ENCODE measurements around the gene SMAD6.
A peak's percentile ranks its signal among the peaks of the same experiment; 100 is the strongest.
"Not testable (repeated sequence)": the region's sequence is repeated elsewhere in the genome, so short reads cannot be mapped to it uniquely, and the experiment has no call there.

The SMAD6 gene

DNA sequence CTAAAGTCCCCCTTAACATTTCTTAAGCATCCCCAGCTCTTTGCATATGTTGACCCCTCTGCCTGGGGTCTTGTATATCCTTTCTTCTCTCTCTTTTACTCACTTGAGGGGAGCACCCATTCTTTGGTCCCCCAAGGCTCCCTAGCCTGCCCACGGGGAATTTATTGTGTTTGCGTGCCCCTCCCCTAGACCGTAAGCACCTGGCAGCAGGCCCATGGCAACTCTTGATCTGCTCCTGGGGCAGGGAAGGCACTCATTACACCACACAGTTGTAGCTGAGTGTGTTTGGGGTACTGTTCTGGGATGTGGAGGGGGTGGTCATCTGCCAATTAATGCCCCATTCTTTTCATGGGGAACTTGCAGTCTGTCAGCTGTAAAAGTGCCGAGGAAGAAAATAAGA, 27.3 kb upstream of the SMAD6 start:
- no peak for DNase-seq (ENCODE audit: low read depth, low spot score)
- H3K27ac ChIP-seq: no peak overlapping the region

DNA sequence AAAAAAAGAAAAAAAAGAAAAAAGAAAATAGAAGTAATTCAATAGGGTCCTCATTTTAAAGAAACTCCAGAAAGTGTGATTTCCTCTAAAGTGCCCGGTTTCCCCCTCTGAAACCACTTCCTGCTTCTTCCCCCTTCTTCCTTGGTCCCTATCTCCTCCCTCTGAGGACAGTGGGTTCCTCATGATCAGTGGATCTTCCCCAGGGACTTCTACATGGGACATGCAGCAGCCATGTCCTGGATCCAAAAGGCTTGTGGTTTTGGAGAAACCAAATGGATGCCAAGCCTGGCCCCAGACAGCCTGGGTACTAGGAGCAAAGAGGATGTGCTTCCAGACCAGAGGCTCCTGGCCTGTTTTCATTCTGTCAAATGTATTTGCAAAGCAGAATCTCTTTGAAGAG, 26.6 kb upstream of the SMAD6 start:
- DNase-seq (ENCODE audit: low read depth, low spot score): no peak
- H3K27ac ChIP-seq: no peak overlapping the region

DNA sequence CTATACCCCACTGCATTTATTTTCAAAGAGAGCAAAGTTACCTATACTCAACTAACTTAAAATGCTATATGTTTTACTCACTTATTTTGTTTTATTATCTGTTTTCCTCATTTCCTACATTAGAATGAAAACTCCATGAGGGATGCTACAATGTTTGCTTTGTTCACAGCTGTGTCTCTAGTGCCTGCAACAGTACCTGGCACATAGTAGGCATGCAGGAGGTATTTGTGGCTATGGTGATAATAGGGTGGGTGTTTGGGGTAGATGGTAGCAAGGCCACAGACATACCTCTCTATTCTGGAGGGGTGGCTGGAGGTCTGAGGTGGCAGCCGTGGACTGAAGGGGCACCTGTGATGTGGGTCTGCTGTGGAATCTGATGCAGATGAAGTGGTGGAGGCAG, 24.7 kb upstream of the SMAD6 start:
- H3K27ac ChIP-seq: no peak overlapping the region
- DNase-seq (ENCODE audit: low read depth, low spot score): no peak

DNA sequence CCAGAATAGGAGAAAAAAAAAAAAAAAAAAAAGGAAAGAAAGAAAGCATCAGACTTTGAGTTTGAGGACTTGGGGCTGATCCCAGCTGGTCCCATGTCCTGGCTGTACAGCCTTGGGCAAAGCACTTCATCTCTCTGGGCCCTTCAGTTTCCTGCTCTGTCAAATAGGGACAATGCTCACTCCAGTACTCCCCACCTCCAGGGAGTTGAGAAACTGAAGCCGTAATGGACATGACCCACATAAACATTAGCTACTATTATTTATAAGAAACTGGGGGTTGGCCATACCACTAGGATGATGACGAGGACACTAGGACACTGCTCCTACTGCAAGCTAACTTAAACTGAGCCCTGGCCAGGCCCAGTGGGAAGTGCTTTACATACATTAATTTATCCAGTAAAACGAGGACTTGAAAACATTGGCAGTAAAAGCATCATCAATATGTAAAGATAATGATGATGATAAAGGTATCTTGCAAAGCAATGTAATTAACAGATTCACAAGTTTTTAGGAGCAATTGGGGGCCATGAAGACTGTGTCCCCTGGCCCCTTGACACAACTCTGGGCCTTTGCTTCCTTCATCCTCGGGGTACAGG, 22.9 kb upstream of the SMAD6 start:
- no peak for DNase-seq (ENCODE audit: low read depth, low spot score)
- H3K27ac ChIP-seq: no peak overlapping the region

DNA sequence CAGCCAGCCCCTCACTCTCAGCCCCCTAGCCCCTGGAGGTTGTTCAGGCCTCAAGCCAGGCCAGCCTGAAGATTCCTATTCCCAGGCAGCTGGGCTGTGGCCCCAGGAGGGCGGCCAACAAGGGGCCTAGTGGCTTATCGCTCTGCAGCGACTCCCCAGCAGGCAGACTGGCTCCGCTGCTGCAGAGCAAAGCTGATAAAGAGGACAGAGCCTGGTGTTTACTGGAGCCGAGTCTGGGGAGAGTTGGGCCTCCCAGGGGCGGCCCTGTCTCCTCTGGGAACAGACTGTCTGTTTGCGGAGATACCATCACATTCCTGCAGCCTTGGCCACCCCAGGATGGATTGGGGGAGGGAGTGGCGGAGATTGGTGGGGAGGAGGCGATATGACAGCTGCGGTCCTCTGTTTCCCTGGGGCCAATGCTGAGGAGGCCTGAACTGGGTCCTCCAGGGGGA, 22.4 kb upstream of the SMAD6 start:
- no peak overlapping the region for H3K27ac ChIP-seq
- DNase-seq (ENCODE audit: low read depth, low spot score): no peak

DNA sequence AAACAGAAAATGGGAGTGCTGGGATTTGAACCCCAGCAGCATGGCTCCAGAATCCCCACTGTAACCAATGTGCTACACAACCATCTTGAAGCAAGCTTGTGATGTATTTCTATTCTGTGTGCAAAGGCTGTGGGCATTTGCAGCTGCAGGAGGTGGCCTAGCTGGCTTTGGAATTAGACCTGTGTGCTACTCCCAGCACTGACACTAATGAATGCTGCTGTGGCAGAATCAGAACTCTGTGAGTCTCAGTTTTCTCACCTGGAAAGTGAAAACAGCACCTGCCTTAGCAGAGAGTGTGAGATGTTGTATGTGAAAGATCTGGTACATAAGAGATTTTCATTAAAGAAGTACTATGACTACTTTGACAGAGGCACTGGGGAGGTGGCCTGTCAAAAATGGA, 21.5 kb upstream of the SMAD6 start:
- no peak overlapping the region for H3K27ac ChIP-seq
- DNase-seq (ENCODE audit: low read depth, low spot score): no peak

DNA sequence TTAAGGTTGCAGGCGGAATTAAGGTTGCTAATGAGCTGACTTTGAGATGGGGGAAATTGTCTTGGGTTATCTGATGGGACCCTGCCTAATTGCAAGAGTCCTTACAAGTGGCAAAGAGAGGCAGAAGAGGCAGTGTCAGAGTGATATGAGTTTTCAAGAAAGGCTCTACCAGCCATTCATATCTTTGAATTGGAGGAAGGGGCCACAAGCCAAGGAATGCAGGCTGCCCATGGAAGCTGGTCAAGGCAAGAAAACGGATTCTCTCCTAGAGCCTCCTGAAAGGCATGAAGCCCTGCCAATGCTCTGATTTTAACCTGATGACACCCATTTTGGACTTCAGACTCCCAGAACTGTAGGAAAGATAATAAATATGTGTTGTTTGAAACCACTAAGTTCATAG, 20.6 kb upstream of the SMAD6 start:
- H3K27ac ChIP-seq: no peak overlapping the region
- DNase-seq (ENCODE audit: low read depth, low spot score): no peak

DNA sequence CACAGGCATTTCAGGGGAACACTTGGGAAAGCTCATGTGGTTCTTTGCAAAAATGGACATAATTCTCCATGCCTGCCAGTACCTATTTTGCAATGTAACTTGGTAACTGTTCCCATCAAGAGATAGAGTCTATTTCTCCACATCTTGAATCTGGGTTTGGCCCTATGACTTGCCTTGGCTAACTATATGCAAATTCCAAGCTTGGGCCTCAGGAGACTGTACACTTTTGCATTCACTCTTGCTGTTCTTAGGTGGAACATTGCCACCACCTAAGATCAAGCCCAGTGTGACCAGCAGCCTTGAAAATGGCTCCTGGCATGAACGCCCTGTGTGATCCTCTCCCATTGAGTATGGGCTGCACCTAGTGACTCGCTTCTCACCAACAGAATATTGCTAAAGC, 19.8 kb upstream of the SMAD6 start:
- DNase-seq (ENCODE audit: low read depth, low spot score): no peak
- H3K27ac ChIP-seq: no peak overlapping the region

DNA sequence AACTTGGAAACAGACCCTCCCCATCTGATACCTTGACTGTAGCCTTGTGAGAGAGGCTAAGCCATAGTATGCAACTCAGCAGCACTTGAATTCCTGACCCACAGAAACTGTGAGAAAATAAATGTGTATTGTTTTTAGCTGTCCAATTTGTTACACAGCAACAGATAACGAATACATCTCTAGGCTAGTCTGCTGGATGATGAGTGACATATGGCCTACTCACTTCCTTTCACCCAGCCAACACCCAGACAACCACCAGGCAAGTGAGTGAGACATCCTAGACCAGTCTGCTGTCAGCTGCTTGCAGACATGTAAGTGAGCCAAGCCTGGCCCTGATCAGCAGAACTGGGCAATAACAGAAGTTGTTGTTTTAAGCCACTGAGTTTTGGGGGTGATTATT, 19.2 kb upstream of the SMAD6 start:
- H3K27ac ChIP-seq: peak overlapping the region; percentile 23
- no peak for DNase-seq (ENCODE audit: low read depth, low spot score)

DNA sequence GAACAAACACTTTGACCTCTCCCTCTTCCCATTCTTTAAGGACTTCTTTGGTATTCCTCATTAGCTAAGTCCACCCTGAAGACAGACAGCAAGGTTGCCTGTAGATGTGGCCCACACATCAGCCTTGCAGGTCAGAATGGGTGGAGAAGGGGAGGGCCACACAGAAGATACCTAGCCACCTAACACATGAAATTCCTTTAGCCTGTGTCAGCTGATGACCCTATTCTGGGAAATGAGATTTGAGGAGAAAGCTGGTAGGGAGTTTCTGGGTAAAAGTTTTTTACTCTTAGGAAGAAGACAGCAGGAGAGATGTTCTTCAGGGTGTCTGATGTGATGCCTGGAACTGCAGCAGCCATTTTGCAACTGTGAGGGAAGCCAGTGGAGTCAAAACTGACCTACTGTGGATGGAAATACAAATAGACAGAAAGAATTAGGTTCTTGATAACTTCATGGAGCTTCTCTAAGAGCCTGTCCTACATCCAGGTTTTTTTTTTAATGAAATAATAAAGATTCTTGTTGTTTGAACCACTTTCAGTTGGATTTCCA, 17.8 kb upstream of the SMAD6 start:
- no peak for DNase-seq (ENCODE audit: low read depth, low spot score)
- no peak overlapping the region for H3K27ac ChIP-seq

DNA sequence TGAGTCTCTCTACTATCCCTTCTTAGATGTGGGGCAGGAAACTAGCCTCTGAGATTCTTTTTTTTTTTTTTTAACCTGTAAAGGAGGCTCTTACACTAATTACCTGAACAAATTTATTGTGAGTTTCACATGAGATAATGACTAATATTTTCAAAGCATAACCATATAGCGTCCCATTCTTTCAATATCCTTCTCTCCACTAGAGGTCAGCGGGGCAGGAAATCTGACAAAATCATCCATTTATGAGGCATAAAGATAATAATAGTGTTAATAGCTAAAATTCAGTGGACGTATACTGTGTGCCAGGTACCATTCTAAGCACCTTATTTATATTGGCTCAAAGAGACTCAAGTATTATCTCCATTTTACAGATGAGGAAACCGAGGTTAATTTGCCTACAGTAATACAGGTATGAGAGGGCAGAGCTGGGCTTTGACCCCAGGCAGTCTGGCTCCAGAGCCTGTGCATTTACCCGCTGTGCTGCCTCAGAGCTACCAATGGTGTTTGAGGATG, 16.3 kb upstream of the SMAD6 start:
- no peak for DNase-seq (ENCODE audit: low read depth, low spot score)
- no peak overlapping the region for H3K27ac ChIP-seq

DNA sequence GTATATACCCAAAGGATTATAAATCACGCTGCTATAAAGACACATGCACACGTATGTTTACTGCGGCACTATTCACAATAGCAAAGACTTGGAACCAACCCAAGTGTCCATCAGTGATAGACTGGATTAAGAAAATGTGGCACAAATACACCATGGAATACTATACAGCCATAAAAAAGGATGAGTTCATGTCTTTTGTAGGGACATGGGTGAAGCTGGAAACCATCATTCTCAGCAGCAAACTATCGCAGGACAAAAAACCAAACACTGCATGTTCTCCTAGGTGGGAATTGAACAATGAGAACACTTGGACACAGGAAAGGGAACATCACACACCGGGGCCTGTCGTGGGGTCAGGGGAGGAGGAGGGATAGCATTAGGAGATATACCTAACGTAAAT, 11.1 kb upstream of the SMAD6 start:
- not testable (repeated sequence) for H3K27ac ChIP-seq; DNase-seq (ENCODE audit: low read depth, low spot score)

DNA sequence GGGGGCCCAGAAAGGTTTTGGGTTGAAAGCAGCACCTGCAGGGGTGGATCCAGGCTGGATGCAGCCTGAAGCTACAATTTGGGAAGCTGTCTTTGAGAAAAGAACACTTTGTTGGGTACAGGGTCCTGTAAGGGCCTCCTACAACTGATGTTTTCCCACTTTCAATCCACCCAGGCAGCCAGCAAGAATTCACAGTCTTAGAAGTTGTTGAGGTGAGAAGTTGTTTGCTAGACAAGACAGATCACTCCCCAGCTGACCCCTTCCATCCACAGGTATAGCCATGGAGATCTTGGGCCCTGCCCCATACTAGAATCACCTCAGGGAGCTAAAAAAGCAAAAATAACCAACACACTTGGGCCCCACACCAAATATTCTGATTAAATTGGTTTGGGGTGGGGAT, 10.3 kb upstream of the SMAD6 start:
- no peak overlapping the region for H3K27ac ChIP-seq

DNA sequence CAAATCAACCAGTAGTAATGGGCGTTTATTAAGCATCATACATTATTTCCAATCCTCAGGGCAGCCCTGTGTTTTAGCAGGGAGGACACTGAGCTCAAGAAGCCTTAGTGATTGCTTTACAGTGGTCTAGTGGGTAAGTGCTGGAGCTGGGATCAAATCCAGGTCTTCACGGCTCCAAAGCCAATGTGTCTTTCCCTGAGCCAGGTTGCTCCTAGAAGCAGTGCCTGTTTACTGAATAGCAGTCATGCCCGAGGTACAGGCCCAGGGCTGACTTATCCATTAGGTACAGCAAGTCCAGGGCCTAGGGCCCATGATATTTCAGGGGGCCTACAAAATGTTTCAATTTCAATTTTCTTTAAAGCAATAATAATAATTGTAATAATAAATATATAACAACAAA, 9.6 kb upstream of the SMAD6 start:
- DNase-seq (ENCODE audit: low read depth, low spot score): no peak
- H3K27ac ChIP-seq: no peak overlapping the region

More for the DNA sequence above, 10.3 kb upstream of the SMAD6 start:
- DNase-seq (ENCODE audit: low read depth, low spot score): no peak

DNA sequence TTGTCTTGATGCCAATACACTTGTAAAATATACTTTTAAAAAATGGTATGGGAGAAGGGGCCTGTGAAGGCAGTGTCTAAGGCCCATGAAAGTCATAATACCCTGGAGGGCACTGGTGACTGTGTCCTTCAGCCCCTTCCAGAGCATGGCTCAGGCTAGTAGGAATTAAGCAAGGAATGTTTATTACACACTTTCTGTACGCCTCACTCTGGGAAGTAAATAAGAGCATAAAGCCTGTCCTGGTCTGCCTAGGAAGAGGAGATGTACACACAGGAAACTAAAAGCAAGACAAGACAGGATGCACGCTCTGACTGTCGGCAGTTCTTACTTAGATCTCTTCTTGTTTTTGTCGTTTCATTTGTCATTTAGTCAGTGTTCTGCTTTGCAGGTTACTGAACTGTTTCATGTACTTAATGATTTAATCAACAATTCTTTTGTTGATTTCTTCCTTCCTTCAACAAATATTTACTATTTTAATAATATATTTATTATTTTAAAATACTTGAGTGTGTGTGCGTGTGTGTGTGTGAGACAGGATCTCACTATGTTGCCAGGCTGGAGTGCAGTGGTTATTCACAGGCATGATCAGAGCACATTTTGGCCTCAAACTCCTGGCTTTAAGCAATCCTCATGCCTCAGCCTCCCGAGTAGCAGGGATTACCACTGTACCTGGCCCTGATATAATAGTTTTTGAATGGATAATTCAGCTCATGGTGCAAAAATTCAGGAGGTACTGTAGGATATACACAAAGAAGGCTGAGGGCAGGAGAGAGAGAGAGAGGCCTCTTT, 9.0 kb upstream of the SMAD6 start:
- DNase-seq (ENCODE audit: low read depth, low spot score): no peak

DNA sequence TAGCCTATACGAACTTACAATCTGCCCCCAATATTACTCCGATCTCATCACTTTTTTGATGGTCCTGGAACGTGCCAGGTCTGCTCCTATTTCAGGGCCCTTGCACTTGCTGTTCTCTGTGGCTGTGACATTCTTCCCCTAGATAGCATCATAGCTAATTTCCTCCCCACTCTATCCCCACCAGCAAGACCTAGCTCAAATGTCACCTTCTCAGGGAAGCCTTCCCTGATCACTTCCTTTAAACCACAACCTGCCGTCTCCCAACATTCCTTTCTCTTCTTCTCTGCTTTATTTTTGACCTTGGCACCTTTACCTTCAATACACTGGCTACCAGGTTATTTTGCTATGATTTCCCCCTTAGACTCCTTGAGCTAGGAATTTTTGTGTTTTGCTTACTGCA, 5.3 kb upstream of the SMAD6 start:
- DNase-seq (ENCODE audit: low read depth, low spot score): no peak

More for the DNA sequence above, 9.0 kb upstream of the SMAD6 start:
- H3K27ac ChIP-seq: no peak overlapping the region

DNA sequence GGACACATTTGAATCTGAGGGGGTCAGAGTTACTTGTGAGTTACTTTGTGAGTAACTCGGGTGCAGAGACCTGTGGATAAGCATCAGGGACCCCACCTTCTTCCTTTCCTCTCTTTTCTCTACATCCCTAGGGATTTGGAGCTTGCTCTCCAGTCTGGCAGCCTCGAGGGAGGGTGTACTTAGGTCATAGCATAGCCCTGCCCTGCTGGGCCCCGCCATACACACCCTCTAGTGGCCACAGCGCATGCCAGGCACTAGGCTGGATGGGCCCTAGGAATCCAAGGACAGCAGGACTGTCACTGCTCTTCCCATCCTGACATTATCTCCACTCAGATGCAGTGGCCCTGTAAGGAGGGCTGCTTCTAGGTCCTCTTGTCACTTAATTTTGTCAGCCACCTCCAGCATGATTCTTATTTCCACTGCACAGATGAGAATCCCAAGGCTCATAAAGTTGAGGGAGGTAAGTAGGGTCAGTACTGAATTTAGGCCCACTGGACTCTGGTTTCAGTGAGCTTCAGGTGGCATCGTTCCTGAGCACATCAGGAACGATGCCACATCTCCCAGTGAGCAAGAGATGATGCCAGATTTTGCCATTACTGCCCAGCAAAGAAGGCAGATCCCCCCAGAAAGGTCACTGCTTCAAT, 3.6 kb upstream of the SMAD6 start:
- H3K27ac ChIP-seq: no peak overlapping the region
- no peak for DNase-seq (ENCODE audit: low read depth, low spot score)

More for the DNA sequence above, 5.3 kb upstream of the SMAD6 start:
- H3K27ac ChIP-seq: no peak overlapping the region

DNA sequence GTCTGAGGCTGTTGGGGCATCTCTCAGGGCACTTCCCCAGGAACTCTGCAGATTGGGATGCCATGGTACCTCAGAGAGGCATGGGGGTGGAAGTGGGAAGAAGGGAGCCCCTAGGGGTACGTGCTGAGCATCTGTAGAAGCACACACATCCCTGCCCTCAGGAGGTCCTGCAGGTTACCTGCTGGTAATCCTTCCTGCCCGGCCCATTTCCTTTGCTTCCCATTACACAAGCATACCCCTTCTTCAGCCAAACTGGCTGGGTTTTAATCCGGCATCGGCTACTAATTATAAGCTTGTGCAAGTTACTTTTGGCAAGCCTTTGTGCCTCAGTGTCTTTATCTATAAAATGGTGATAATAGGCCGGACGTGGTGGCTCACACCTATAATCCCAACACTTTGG, 3.1 kb upstream of the SMAD6 start:
- no peak overlapping the region for H3K27ac ChIP-seq
- DNase-seq (ENCODE audit: low read depth, low spot score): no peak

DNA sequence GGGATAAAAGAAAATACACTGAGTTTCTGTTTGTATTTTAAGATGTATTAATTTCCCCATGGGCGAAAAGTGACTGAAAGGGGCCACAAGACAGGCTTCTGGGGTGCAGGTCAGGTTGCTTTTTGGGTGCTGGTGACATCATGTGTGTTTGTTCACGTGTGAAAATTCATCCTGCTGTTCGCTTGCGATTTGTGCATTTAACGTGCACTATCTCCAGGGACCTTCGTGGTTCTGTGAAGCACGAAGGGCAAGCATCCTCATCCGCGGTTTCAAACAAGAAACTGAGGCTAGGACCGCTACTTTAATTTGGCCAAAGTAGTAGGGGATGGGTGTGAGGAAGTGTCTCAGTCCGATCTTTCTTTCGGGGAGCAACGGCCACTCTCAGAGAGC, 1.6 kb upstream of the SMAD6 start:
- no peak overlapping the region for H3K27ac ChIP-seq
- no peak for DNase-seq (ENCODE audit: low read depth, low spot score)

DNA sequence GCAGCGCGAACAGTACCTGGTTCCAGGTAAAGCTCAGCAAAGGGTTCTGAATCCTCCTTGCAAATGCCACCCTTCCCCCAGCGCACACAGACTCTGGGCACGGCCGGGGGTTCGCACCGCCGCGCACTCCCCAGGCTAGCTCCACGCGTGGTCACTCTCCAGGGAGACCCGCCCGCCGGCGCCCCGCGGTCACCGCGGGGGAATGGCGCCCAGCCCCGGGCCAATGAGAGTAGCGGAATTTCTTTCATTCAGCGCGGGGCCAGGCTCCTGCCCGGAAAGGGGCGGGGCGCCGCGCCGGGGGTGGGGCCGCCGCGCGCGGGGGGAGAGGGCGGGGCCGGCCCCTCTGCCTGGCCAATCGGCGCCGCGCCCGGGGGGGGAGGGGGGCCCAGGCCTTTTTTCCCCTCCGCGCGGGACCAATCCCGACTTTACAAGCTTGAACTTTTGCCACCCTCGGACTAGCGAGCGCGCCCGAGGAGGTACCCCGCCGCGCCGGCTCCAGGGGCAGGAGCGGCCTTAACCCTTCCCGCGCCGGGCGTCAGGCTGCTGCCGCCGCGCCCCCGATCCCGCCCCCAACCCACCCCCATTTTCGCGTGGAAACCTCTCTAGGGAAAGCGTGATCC, 1.1 kb upstream of the SMAD6 start:
- DNase-seq (ENCODE audit: low read depth, low spot score): no peak
- peak overlapping the region; percentile 29 for H3K27ac ChIP-seq

All from epithelial cell of prostate (primary cell).